Loucy (cell line): ENCODE results near the gene FSTL4.

Experiments used
- H2AFZ ChIP-seq: fragments of 200-600 bp; sonication (generic); 2 replicates; pipeline ENCODE4 v1.6.0; 2016; ENCODE audit warnings: antibody characterized with exemption, mild to moderate bottlenecking, low read length, moderate library complexity
- H3F3A ChIP-seq: fragments of 200-600 bp; 2 replicates; pipeline ENCODE4 v1.6.0; 2016; ENCODE audit warnings: antibody characterized with exemption, low read depth, mild to moderate bottlenecking
- H3K27me3 ChIP-seq: fragments of 200-600 bp; sonication (generic); 2 replicates; pipeline ENCODE4 v1.6.1; 2014; ENCODE audit warnings: low read length, mild to moderate bottlenecking; ENCODE audit not compliant: insufficient read depth, poor library complexity, severe bottlenecking
- H3K36me3 ChIP-seq: fragments of 200-600 bp; sonication (generic); 2 replicates; pipeline ENCODE4 v1.6.1; 2016; ENCODE audit warnings: low read length; ENCODE audit not compliant: insufficient read depth
- H3K4me1 ChIP-seq: fragments of 200-600 bp; sonication (generic); 2 replicates; pipeline ENCODE4 v1.5.1; 2014; ENCODE audit warnings: low read length, mild to moderate bottlenecking; ENCODE audit not compliant: insufficient read depth, poor library complexity, severe bottlenecking
- H3K4me2 ChIP-seq: fragments of 200-600 bp; sonication (generic); 2 replicates; pipeline ENCODE4 v1.6.0; 2014; ENCODE audit warnings: antibody characterized with exemption, low read length, low read depth, mild to moderate bottlenecking; ENCODE audit not compliant: poor library complexity, severe bottlenecking
- H3K4me3 ChIP-seq: fragments of 200-600 bp; sonication (generic); 2 replicates; pipeline ENCODE4 v1.5.1; 2014; ENCODE audit warnings: low read length, mild to moderate bottlenecking, mixed read lengths; ENCODE audit not compliant: poor library complexity, severe bottlenecking
- H3K79me2 ChIP-seq: fragments of 200-600 bp; sonication (generic); 2 replicates; pipeline ENCODE4 v1.6.1; 2014; ENCODE audit warnings: low read length; ENCODE audit not compliant: insufficient read depth
- H3K9ac ChIP-seq: fragments of 200-600 bp; sonication (generic); 2 replicates; pipeline ENCODE4 v1.6.0; 2014; ENCODE audit warnings: mild to moderate bottlenecking, low read depth, low read length, moderate library complexity; ENCODE audit not compliant: poor library complexity, severe bottlenecking
- H3K9me2 ChIP-seq: fragments of 200-600 bp; sonication (generic); replicated peaks from 2 replicates; pipeline ENCODE4 v1.6.1; 2016; ENCODE audit warnings: low read depth, low read length, mixed read lengths
- H3K9me3 ChIP-seq: fragments of 200-600 bp; sonication (generic); 2 replicates; pipeline ENCODE4 v1.6.1; 2014; ENCODE audit warnings: mild to moderate bottlenecking, antibody characterized with exemption, low read length, low read depth; ENCODE audit not compliant: insufficient read depth
- H4K20me1 ChIP-seq: fragments of 200-600 bp; sonication (generic); 2 replicates; pipeline ENCODE4 v1.6.0; 2014; ENCODE audit warnings: antibody characterized with exemption, low read length, mild to moderate bottlenecking; ENCODE audit not compliant: insufficient read depth, poor library complexity, severe bottlenecking
- CTCF ChIP-seq: fragments of 200-600 bp; sonication (generic); conservative IDR thresholded peaks from 2 replicates; pipeline ENCODE4 v1.5.1; 2014; ENCODE audit warnings: mild to moderate bottlenecking, antibody characterized with exemption, low read length
- EZH2phosphoT487 ChIP-seq: fragments of 200-600 bp; IDR thresholded peaks from 2 replicates; pipeline ENCODE4 v1.6.1; 2018; ENCODE audit warnings: antibody characterized with exemption, mild to moderate bottlenecking, moderate library complexity, borderline replicate concordance

Gene FSTL4

GRCh38 chr5:133455676-133456075 is 156.7 kb downstream of the FSTL4 start:
- Histone ChIP-seq H3K9me3 (no peaks in the 10 kb centered on the region), H3K27me3 (no peaks in the 10 kb centered on the region), H3F3A (no peaks in the 10 kb centered on the region), H3K79me2 (no peaks in the 10 kb centered on the region), H3K4me1 (no peaks in the 10 kb centered on the region), H3K9me2 (no peaks in the 10 kb centered on the region), H2AFZ (no peak overlapping the region), H3K4me2 (no peak overlapping the region), H3K9ac (no peak overlapping the region), H3K36me3 (no peaks in the 10 kb centered on the region), H4K20me1 (no peaks in the 10 kb centered on the region), H3K4me3 (no peak overlapping the region)
- TF ChIP-seq CTCF (no peak), EZH2phosphoT487 (no peak)

- Histone ChIP-seq H3K36me3 (no peaks in the 10 kb centered on the region), H3K27me3 (no peaks in the 10 kb centered on the region), H3K79me2 (no peaks in the 10 kb centered on the region), H3K9me3 (no peaks in the 10 kb centered on the region), H3K4me2 (no peak overlapping the region), H3K4me3 (no peak overlapping the region), H3K9ac (no peak overlapping the region), H3K9me2 (no peaks in the 10 kb centered on the region), H3F3A (no peaks in the 10 kb centered on the region), H3K4me1 (no peaks in the 10 kb centered on the region), H4K20me1 (no peaks in the 10 kb centered on the region), H2AFZ (no peak overlapping the region)
- TF ChIP-seq EZH2phosphoT487 (no peak), CTCF (no peak)
Measured at GRCh38 chr5:133454442-133454841, 157.9 kb downstream of the FSTL4 start.

GRCh38 chr5:133453831-133454230 is 158.5 kb downstream of the FSTL4 start:
- H4K20me1 ChIP-seq, result no peaks in the 10 kb centered on the region
- no peaks in the 10 kb centered on the region for H3K9me2 ChIP-seq

More at GRCh38 chr5:133453831-133454230, 158.5 kb downstream of the FSTL4 start:
- H2AFZ ChIP-seq, result no peak overlapping the region
- H3F3A ChIP-seq, result no peaks in the 10 kb centered on the region
- no peaks in the 10 kb centered on the region for H3K27me3 ChIP-seq
- no peak overlapping the region for H3K4me2 ChIP-seq
- H3K79me2 ChIP-seq, result no peaks in the 10 kb centered on the region
- no peaks in the 10 kb centered on the region for H3K36me3 ChIP-seq
- no peak overlapping the region for H3K9ac ChIP-seq
- no peaks in the 10 kb centered on the region for H3K9me3 ChIP-seq
- no peak overlapping the region for H3K4me3 ChIP-seq
- H3K4me1 ChIP-seq, result no peaks in the 10 kb centered on the region
- TF ChIP-seq CTCF (no peak), EZH2phosphoT487 (no peak)
